Measurements from ENCODE around the gene MAPK12. TPM values are rescaled to one million over a fixed set of nuclear protein-coding genes. Genes with fewer than 3 reads are reported as not detected.
A peak's percentile ranks its signal among the peaks of the same experiment; 100 is the strongest.

Gene MAPK12
- total and polyA plus RNA-seq, 9 of the 15 experiments (the other 6 are each of a cell fraction or from before 2014, with no cell fraction given) = 0.79 to 71.5 (median 32.8) TPM

DNA sequence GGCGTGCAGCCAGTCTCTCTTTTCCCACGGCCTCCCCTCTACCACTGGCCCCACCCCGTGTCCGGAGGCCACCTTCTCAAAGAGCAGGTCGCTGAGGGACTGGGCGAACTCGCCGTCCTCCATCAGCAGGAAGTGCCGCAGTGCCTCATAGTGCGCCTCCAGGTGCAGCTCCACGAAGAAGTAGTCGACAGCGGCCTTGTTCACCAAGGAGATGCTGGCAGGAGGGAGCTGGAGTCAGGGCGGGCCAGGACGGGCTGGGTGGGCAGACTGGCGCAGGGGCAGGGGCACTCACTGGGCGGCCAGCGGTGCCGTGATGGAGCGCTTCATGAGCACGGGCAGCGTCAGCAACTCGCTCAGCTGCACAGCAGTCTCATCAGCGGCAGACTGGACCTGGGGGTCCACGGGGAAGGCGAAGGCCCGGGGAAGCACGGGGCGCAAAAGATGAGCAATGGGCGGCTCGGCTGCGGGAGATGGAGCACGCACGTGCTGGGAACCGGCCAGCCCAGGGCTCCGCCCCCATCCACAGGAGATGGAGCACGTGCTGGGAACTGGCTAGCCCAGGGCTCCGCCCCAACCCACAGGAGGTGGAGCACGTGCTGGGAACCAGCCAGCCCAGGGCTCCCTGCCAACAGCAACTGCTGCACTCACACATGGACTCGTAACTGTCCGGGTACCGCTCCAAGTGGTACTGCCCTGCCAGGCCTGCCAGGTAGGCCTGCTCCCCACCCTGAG, 42.3 kb downstream of the MAPK12 start (continued):
- TF ChIP-seq, protein P1, sequence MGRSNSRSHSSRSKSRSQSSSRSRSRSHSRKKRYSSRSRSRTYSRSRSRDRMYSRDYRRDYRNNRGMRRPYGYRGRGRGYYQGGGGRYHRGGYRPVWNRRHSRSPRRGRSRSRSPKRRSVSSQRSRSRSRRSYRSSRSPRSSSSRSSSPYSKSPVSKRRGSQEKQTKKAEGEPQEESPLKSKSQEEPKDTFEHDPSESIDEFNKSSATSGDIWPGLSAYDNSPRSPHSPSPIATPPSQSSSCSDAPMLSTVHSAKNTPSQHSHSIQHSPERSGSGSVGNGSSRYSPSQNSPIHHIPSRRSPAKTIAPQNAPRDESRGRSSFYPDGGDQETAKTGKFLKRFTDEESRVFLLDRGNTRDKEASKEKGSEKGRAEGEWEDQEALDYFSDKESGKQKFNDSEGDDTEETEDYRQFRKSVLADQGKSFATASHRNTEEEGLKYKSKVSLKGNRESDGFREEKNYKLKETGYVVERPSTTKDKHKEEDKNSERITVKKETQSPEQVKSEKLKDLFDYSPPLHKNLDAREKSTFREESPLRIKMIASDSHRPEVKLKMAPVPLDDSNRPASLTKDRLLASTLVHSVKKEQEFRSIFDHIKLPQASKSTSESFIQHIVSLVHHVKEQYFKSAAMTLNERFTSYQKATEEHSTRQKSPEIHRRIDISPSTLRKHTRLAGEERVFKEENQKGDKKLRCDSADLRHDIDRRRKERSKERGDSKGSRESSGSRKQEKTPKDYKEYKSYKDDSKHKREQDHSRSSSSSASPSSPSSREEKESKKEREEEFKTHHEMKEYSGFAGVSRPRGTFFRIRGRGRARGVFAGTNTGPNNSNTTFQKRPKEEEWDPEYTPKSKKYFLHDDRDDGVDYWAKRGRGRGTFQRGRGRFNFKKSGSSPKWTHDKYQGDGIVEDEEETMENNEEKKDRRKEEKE (IDR thresholded peaks at IDR 0.05; ENCODE audit: borderline replicate concordance in 1 of 2, control insufficient read depth in 1 of 2, low read depth in 2 of 2, low read length in 1 of 2) = no peak
- TF ChIP-seq ZNF253 (CRISPR knock-in tag; conservative IDR thresholded peaks at IDR 0.05) (no peak), MYC (IDR thresholded peaks at IDR 0.05; ENCODE audit: low read depth, low read length) (peak; percentile 85), MYC (CRISPR knock-in tag; IDR thresholded peaks at IDR 0.05; ENCODE audit: borderline replicate concordance, low read depth) (no peak), CREM (IDR thresholded peaks at IDR 0.05; ENCODE audit: low read depth) (no peak), RUNX1 (IDR thresholded peaks at IDR 0.05; ENCODE audit: low read depth) (no peak), HLTF (IDR thresholded peaks at IDR 0.05) (no peak), PHTF2 (CRISPR knock-in tag; IDR thresholded peaks at IDR 0.05) (no peak), ZNF431 (CRISPR knock-in tag; IDR thresholded peaks at IDR 0.05) (no peak), CBFA2T3 (IDR thresholded peaks at IDR 0.05) (no peak), MCM3 (IDR thresholded peaks at IDR 0.05) (no peak), BHLHE40 (IDR thresholded peaks at IDR 0.05; ENCODE audit: low read length) (peak; percentile 97), XRCC5 (IDR thresholded peaks at IDR 0.05; ENCODE audit: low read depth, low read length) (no peak), ZNF124 (CRISPR knock-in tag; IDR thresholded peaks at IDR 0.05) (no peak), ZNF146 (CRISPR knock-in tag; IDR thresholded peaks at IDR 0.05; ENCODE audit: unreplicated experiment) (no peak)
- TF ChIP-seq, protein P2, sequence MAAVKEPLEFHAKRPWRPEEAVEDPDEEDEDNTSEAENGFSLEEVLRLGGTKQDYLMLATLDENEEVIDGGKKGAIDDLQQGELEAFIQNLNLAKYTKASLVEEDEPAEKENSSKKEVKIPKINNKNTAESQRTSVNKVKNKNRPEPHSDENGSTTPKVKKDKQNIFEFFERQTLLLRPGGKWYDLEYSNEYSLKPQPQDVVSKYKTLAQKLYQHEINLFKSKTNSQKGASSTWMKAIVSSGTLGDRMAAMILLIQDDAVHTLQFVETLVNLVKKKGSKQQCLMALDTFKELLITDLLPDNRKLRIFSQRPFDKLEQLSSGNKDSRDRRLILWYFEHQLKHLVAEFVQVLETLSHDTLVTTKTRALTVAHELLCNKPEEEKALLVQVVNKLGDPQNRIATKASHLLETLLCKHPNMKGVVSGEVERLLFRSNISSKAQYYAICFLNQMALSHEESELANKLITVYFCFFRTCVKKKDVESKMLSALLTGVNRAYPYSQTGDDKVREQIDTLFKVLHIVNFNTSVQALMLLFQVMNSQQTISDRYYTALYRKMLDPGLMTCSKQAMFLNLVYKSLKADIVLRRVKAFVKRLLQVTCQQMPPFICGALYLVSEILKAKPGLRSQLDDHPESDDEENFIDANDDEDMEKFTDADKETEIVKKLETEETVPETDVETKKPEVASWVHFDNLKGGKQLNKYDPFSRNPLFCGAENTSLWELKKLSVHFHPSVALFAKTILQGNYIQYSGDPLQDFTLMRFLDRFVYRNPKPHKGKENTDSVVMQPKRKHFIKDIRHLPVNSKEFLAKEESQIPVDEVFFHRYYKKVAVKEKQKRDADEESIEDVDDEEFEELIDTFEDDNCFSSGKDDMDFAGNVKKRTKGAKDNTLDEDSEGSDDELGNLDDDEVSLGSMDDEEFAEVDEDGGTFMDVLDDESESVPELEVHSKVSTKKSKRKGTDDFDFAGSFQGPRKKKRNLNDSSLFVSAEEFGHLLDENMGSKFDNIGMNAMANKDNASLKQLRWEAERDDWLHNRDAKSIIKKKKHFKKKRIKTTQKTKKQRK (IDR thresholded peaks at IDR 0.05; ENCODE audit: borderline replicate concordance, low read depth, low read length) = no peak
- TF ChIP-seq, protein P3, sequence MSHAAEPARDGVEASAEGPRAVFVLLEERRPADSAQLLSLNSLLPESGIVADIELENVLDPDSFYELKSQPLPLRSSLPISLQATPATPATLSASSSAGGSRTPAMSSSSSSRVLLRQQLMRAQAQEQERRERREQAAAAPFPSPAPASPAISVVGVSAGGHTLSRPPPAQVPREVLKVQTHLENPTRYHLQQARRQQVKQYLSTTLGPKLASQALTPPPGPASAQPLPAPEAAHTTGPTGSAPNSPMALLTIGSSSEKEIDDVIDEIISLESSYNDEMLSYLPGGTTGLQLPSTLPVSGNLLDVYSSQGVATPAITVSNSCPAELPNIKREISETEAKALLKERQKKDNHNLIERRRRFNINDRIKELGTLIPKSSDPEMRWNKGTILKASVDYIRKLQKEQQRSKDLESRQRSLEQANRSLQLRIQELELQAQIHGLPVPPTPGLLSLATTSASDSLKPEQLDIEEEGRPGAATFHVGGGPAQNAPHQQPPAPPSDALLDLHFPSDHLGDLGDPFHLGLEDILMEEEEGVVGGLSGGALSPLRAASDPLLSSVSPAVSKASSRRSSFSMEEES (CRISPR knock-in tag; IDR thresholded peaks at IDR 0.05) = no peak
- TF ChIP-seq, protein P4, sequence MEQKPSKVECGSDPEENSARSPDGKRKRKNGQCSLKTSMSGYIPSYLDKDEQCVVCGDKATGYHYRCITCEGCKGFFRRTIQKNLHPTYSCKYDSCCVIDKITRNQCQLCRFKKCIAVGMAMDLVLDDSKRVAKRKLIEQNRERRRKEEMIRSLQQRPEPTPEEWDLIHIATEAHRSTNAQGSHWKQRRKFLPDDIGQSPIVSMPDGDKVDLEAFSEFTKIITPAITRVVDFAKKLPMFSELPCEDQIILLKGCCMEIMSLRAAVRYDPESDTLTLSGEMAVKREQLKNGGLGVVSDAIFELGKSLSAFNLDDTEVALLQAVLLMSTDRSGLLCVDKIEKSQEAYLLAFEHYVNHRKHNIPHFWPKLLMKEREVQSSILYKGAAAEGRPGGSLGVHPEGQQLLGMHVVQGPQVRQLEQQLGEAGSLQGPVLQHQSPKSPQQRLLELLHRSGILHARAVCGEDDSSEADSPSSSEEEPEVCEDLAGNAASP (IDR thresholded peaks at IDR 0.05) = no peak
- TF ChIP-seq, protein P5, sequence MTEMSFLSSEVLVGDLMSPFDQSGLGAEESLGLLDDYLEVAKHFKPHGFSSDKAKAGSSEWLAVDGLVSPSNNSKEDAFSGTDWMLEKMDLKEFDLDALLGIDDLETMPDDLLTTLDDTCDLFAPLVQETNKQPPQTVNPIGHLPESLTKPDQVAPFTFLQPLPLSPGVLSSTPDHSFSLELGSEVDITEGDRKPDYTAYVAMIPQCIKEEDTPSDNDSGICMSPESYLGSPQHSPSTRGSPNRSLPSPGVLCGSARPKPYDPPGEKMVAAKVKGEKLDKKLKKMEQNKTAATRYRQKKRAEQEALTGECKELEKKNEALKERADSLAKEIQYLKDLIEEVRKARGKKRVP (CRISPR knock-in tag; IDR thresholded peaks at IDR 0.05) = no peak
